T follicular helper cell (primary cell): Measurements from ENCODE around the gene CORO2B.

Source experiments
- DNase-seq: peaks from one replicate; pipeline ENCODE4 v3.0.0-alpha.2; 2020; ENCODE audit warnings: low read depth
- total RNA-seq, 2 experiments: gene quantifications; one replicate each; lab custom pipeline; 2026; lab: John Stamatoyannopoulos, UW

The CORO2B gene
- 0 reads per million in 2 experiments for total RNA-seq

- DNase-seq: no peak
Measured at GRCh38 chr15:68578980-68579935, at the start of gene CORO2B. Gene CORO2B, plus strand, starts transcription at chr15:68578993. Its CDS starts 270 bp downstream, at chr15:68579263.

- no peak for DNase-seq
Measured at GRCh38 chr15:68531387-68532179, 47.2 kb upstream of the CORO2B start.

- no peak for DNase-seq
Measured at GRCh38 chr15:68536331-68537095, 42.3 kb upstream of the CORO2B start.

- DNase-seq: no peak
Measured at GRCh38 chr15:68537097-68537496, 41.7 kb upstream of the CORO2B start.

GRCh38 chr15:68537506-68537905 lies 41.3 kb upstream of the CORO2B start:
- DNase-seq: no peak

GRCh38 chr15:68538311-68538710 lies 40.5 kb upstream of the CORO2B start:
- no peak for DNase-seq

GRCh38 chr15:68541743-68542142 lies 37.0 kb upstream of the CORO2B start:
- DNase-seq: no peak

GRCh38 chr15:68542348-68542747 lies 36.4 kb upstream of the CORO2B start:
- no peak for DNase-seq

- no peak for DNase-seq
Measured at GRCh38 chr15:68542771-68543164, 36.0 kb upstream of the CORO2B start.

- DNase-seq: no peak
Measured at GRCh38 chr15:68543165-68544008, 35.4 kb upstream of the CORO2B start.

- no peak for DNase-seq
Measured at GRCh38 chr15:68546318-68546717, 32.5 kb upstream of the CORO2B start.

- no peak for DNase-seq
Measured at GRCh38 chr15:68548364-68548763, 30.4 kb upstream of the CORO2B start.

GRCh38 chr15:68550004-68550403 lies 28.8 kb upstream of the CORO2B start:
- DNase-seq: no peak

- DNase-seq: peak; percentile 57
Measured at GRCh38 chr15:68550498-68551295, 28.1 kb upstream of the CORO2B start.

- no peak for DNase-seq
Measured at GRCh38 chr15:68551296-68551635, 27.5 kb upstream of the CORO2B start.

GRCh38 chr15:68552344-68552743 lies 26.4 kb upstream of the CORO2B start:
- no peak for DNase-seq

GRCh38 chr15:68552773-68553172 lies 26.0 kb upstream of the CORO2B start:
- no peak for DNase-seq

GRCh38 chr15:68553314-68553993 lies 25.3 kb upstream of the CORO2B start:
- DNase-seq: no peak

GRCh38 chr15:68553994-68554720 lies 24.6 kb upstream of the CORO2B start:
- peak; percentile 37 for DNase-seq
